Right ventricle myocardium inferior (tissue), 1 donor: ENCODE data around the gene NKIRAS1. TPM values are rescaled to one million over a fixed set of nuclear protein-coding genes. Genes with fewer than 3 reads are reported as not detected.
"Not testable (repeated sequence)": the region's sequence is repeated elsewhere in the genome, so short reads cannot be mapped to it uniquely, and the experiment has no call there.

Experiments
- ATAC-seq: fragments of 200-7000 bp; cut with Tn5 transposase; one replicate; pipeline ENCODE4 v1.9.1; 2020; ENCODE audit warnings: mild to moderate bottlenecking, moderate library complexity
- DNase-seq: peaks from one replicate; pipeline ENCODE4 v3.0.0; 2021; ENCODE audit errors: missing footprints
- intact Hi-C: fragments of 100-400 bp; cut with DNase I; formaldehyde crosslinking; loops from one replicate; pipeline ENCODE4 v1.11.0; 2022
- total RNA-seq: library from RNA; stranded (reverse); fragmentation: NEBNext Ultra II Directional; extraction: Animal tissue kit (Norgen Biotek cat#: 25700); gene quantifications from one replicate; pipeline ENCODE4 v1.2.1, GENCODE V29; 2021
- donor health status: DM: no; HTN: yes; CAD: no; lungs with severe emphysema.

NKIRAS1 gene
- total RNA-seq, 1 donor from 2014 or later: 20.3 TPM

DNA sequence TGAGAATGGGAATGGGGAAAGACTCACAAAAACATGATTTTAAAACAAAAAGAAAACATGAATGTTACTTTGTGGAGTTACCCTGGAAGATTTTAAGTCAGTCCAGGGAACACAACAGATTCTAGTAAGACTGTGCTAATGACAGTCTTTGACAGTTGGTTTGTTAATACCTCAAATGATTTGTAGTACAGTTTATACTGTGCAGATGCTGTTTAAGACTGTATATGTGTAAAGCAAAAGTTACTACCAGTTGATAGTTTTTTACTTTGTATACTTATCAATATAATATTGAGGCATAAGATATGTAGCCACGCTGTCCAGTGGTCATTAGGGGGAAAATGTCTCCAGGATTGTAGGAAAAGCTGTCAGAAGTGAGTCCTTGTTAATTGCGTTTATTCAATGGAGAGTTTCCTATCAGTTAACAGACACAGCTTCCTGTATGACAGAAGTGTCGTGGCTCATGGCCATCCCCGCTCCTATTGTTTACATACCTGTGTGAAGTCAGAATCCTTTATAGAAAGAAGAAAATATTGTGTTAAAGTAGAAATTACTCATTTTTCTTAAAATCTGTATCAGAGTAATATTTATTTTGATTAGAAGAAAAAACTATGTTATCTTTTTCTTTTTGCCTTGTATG is 36.0 kb downstream of the NKIRAS1 start:
- intact Hi-C loops: no loop called here
- ATAC-seq (no peak), DNase-seq (no peak)

DNA sequence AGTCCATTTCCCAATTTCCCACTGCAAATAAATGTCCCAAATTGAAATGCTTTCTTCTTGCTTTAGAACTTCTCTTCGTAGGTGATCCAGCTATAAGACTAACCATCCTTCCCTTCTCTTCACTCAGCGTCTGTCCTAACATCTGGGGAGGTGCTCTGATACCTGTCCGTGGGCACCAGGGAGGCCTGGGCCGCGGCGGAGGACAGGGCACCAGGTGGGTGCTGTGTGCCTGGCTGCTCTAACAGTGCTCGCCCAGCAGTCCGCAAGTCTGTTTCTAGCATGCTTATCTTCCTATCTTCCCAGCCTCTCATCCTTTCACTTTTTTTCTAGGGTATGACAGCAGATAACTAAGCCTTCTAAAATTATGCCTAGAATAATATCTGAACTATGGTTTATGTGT is 37.3 kb downstream of the NKIRAS1 start:
- intact Hi-C loops: no loop called here
- ATAC-seq (no peak), DNase-seq (no peak)

- intact Hi-C loops: no loop called here
- DNase-seq: no peak
- peak; percentile 36 for ATAC-seq
Measured at GRCh38 chr3:23877329-23877980, 39.3 kb downstream of the NKIRAS1 start.

- intact Hi-C loops: no loop called here
- ATAC-seq (no peak), DNase-seq (no peak)
Measured at GRCh38 chr3:23876923-23877322, 39.9 kb downstream of the NKIRAS1 start.

DNA sequence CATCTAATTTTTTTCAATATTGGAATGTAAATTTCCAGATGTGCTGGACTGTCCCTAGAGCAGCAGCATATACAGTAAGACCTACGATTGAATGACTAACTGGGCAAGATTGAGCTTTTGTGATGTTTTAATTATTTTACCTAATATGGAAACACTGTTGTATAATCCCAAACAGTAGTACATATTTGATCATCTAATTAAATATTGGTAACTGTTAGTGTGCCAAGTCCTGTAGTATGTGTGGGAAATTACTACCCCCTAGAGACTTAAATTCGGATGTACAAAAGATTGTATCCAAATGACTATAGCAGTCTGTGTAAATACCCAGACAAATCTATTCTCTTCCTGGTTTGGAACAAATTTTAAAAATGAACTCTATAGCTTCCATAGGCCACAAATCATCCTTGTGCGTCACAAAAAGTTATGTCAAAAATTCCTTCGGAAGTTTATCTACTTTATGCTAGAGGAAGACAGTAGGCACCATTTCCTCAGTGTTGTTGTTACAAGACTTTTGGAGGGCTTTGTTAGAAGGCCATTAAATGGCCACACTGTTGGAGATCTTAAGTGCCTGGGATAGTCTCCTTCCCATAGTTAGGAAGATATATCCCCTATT is 41.6 kb downstream of the NKIRAS1 start:
- intact Hi-C loops: no loop called here
- no peak for ATAC-seq

GRCh38 chr3:23874359-23875112 is 42.3 kb downstream of the NKIRAS1 start:
- DNase-seq: no peak
- intact Hi-C loops: loop anchor here (5.0 kb wide), 1 partner anchor 67 kb away; the partner anchor contains the start of gene UBE2E1
- no peak for ATAC-seq

More for the DNA sequence above, 41.6 kb downstream of the NKIRAS1 start:
- DNase-seq: no peak

- intact Hi-C loops: loop anchor here (5.0 kb wide), 1 partner anchor 67 kb away; the partner anchor contains the start of gene UBE2E1
- peak; percentile 40 for ATAC-seq
- no peak for DNase-seq
Measured at GRCh38 chr3:23873941-23874340, 42.8 kb downstream of the NKIRAS1 start.

GRCh38 chr3:23872330-23872729 is 44.5 kb downstream of the NKIRAS1 start:
- ATAC-seq (no peak), DNase-seq (no peak)
- intact Hi-C loops: loop anchor here (5.0 kb wide), 1 partner anchor 65 kb away; the partner anchor contains the start of gene UBE2E1

DNA sequence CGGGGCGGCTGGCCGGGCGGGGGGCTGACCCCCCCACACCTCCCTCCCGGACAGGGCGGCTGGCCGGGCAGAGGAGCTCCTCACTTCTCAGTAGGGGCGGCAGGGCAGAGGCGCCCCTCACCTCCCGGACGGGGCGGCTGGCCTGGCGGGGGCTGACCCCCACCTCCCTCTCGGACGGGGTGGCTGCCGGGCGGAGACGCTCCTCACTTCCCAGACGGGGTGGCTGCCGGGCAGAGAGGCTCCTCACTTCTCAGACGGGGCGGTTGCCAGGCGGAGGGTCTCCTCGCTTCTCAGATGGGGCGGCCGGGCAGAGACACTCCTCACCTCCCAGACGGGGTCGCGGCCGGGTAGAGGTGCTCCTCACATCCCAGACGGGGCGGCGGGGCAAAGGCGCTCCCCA is 45.4 kb downstream of the NKIRAS1 start:
- not testable (repeated sequence) for DNase-seq, ATAC-seq
- intact Hi-C loops: loop anchor here (5.0 kb wide), 1 partner anchor 64 kb away; the partner anchor contains the start of gene UBE2E1

DNA sequence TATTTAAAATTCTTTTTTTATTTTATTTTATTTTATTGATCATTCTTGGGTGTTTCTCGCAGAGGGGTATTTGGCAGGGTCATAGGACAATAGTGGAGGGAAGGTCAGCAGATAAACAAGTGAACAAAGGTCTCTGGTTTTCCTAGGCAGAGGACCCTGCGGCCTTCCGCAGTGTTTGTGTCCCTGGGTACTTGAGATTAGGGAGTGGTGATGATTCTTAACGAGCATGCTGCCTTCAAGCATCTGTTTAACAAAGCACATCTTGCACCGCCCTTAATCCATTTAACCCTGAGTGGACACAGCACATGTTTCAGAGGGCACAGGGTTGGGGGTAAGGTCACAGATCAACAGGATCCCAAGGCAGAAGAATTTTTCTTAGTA is 46.1 kb downstream of the NKIRAS1 start:
- DNase-seq: not testable (repeated sequence)
- intact Hi-C loops: loop anchor here (5.0 kb wide), 1 partner anchor 63 kb away; the partner anchor contains the start of gene UBE2E1
- peak; percentile 44 for ATAC-seq

DNA sequence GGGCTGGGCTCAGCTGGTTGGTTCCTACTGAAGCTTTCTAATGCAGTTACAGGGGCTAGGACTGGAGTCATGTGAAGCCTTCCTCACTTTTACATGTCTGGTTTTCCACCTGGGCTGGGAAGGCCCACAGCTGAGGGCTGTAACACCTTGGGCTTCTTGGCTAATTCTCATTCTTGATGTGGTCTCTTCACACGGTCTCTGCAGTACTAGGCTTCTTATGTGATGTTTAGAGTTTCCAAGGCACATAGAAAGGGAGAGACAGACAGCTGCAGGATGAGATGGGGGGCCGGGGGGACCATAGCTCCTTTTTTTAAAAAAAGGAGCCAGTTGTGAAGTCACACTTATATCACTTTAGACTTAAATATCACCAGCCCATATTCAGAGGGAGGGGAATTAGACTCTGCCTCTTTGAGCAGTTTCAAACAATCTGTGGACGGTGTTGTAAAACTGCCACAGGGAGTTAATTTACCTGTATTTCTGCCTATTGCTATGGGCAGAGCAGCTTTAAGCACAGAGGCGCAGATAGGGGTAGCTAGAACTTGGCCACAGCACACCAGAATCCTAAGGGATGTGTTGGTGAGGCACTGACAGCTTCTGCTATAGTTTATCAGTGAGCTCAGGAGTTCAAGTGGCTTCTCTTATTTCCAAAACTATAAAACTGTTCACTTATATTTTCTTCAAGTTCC is 46.7 kb downstream of the NKIRAS1 start:
- DNase-seq (no peak), ATAC-seq (peak; percentile 93)
- intact Hi-C loops: loop anchor here (5.0 kb wide), 2 partner anchors 63 to 668 kb away; partner anchors contain the start of genes UBE2E1 and UBE2E2

DNA sequence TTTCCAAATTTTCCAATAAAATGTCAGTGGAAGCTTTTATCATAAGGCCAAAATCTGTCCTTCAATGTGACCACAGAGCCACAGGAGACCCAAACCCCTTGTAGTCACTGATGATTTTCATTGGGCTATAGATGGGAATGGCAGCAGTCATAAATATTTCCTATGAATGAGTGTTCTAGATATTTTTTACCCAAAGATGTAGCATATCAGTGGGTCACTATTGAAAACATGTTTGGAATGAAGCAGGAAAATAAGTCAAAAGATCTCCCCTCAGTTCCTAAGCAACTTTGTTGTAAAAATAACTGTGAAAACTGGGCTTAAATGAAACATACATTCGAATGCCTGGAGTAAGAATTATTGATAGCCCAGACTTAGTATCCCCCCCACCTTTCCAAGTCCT is 49.0 kb downstream of the NKIRAS1 start:
- no peak for ATAC-seq
- no peak for DNase-seq
- intact Hi-C loops: loop anchor here (5.0 kb wide), 1 partner anchor 666 kb away; the partner anchor contains the start of gene UBE2E2

DNA sequence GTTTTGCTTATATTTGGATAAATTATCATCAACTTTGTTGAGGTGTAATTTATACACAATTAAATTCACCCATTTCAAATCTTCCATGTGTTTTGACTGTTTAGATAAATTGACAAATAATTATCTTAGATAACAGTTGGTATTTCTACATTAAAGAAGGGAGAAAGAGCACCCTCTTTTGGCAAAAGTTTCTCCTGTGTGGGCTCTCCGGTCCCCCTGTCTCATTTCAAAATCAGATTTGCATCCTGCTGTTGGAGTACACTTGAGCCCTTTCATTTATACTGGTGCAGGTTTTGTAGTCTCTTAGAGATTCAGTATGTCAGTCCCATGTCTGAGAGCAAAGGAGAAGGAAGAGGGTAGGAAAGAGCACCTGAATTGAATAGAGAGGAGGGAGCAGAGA is 49.4 kb downstream of the NKIRAS1 start:
- intact Hi-C loops: loop anchor here (5.0 kb wide), 1 partner anchor 665 kb away; the partner anchor contains the start of gene UBE2E2
- ATAC-seq (no peak), DNase-seq (no peak)

- no peak for DNase-seq
- intact Hi-C loops: loop anchor here (5.0 kb wide), 1 partner anchor 663 kb away; the partner anchor contains the start of gene UBE2E2
- peak; percentile 29 for ATAC-seq
Measured at GRCh38 chr3:23865595-23866396, 51.0 kb downstream of the NKIRAS1 start.

- DNase-seq (no peak), ATAC-seq (peak; percentile 75)
- intact Hi-C loops: loop anchor here (5.0 kb wide), 1 partner anchor 663 kb away; the partner anchor contains the start of gene UBE2E2
Measured at GRCh38 chr3:23864931-23865330, 51.9 kb downstream of the NKIRAS1 start.

- intact Hi-C loops: no loop called here
- no peak for ATAC-seq
- DNase-seq: no peak
Measured at GRCh38 chr3:23863060-23863459, 53.7 kb downstream of the NKIRAS1 start.

GRCh38 chr3:23861689-23862088 is 55.1 kb downstream of the NKIRAS1 start:
- intact Hi-C loops: no loop called here
- ATAC-seq: no peak

More at GRCh38 chr3:23861689-23862088, 55.1 kb downstream of the NKIRAS1 start:
- DNase-seq: no peak
